Uterus (tissue), 2 donors: ENCODE measurements around the gene ATG2A.

ENCODE experiments used
- POLR2A ChIP-seq, 2 donors: fragments of 450-650 bp; IDR thresholded peaks; one replicate each; pipeline ENCODE4 v1.6.1; 2016; ENCODE audit warnings: antibody characterized with exemption in 2 of 2, mild to moderate bottlenecking in 1 of 2, moderate library complexity in 1 of 2
- TF ChIP-seq, protein P1 (sequence below), 4 experiments: fragments of 200-600 bp in 2 of 4; fragments of 450-650 bp in 2 of 4; sonication (generic) in 2 of 4; IDR thresholded peaks; one replicate each; pipeline ENCODE4 v1.5.1; 2016 to 2019; ENCODE audit warnings: antibody characterized with exemption in 4 of 4, mild to moderate bottlenecking in 2 of 4, moderate library complexity in 1 of 4

- TF ChIP-seq, protein P1, sequence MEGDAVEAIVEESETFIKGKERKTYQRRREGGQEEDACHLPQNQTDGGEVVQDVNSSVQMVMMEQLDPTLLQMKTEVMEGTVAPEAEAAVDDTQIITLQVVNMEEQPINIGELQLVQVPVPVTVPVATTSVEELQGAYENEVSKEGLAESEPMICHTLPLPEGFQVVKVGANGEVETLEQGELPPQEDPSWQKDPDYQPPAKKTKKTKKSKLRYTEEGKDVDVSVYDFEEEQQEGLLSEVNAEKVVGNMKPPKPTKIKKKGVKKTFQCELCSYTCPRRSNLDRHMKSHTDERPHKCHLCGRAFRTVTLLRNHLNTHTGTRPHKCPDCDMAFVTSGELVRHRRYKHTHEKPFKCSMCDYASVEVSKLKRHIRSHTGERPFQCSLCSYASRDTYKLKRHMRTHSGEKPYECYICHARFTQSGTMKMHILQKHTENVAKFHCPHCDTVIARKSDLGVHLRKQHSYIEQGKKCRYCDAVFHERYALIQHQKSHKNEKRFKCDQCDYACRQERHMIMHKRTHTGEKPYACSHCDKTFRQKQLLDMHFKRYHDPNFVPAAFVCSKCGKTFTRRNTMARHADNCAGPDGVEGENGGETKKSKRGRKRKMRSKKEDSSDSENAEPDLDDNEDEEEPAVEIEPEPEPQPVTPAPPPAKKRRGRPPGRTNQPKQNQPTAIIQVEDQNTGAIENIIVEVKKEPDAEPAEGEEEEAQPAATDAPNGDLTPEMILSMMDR (IDR thresholded peaks at IDR 0.05), result no peak
- no peak for TF ChIP-seq POLR2A (IDR thresholded peaks at IDR 0.05)
Measured at GRCh38 chr11:64877390-64878222, 39.4 kb downstream of the ATG2A start.
